Measurements from ENCODE around the gene SETBP1. TPM values are rescaled to one million over a fixed set of nuclear protein-coding genes. Genes with fewer than 3 reads are reported as not detected.

Gene SETBP1
- total RNA-seq, 4 donors from 2014 or later, result 3.3 to 86.6 (median 16.3) TPM

- TF ChIP-seq, protein P1, sequence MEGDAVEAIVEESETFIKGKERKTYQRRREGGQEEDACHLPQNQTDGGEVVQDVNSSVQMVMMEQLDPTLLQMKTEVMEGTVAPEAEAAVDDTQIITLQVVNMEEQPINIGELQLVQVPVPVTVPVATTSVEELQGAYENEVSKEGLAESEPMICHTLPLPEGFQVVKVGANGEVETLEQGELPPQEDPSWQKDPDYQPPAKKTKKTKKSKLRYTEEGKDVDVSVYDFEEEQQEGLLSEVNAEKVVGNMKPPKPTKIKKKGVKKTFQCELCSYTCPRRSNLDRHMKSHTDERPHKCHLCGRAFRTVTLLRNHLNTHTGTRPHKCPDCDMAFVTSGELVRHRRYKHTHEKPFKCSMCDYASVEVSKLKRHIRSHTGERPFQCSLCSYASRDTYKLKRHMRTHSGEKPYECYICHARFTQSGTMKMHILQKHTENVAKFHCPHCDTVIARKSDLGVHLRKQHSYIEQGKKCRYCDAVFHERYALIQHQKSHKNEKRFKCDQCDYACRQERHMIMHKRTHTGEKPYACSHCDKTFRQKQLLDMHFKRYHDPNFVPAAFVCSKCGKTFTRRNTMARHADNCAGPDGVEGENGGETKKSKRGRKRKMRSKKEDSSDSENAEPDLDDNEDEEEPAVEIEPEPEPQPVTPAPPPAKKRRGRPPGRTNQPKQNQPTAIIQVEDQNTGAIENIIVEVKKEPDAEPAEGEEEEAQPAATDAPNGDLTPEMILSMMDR (IDR thresholded peaks at IDR 0.05), result no peak
- no peak for TF ChIP-seq POLR2A (IDR thresholded peaks at IDR 0.05)
These were observed 405.4 kb downstream of the SETBP1 start for GRCh38 chr18:45085916-45086624.

GRCh38 chr18:45086777-45087176 lies 406.1 kb downstream of the SETBP1 start:
- Histone ChIP-seq H3K27ac (no peak overlapping the region), H3K9me3 (no peaks in the 10 kb centered on the region), H3K27me3 (no peaks in the 10 kb centered on the region), H3K4me1 (no peaks in the 10 kb centered on the region), H3K36me3 (no peaks in the 10 kb centered on the region), H3K4me3 (no peak overlapping the region)
- TF ChIP-seq POLR2A (IDR thresholded peaks at IDR 0.05), result no peak
- TF ChIP-seq, protein P1 (IDR thresholded peaks at IDR 0.05), result no peak
- no peak for DNase-seq

More at GRCh38 chr18:45085916-45086624, 405.4 kb downstream of the SETBP1 start:
- Histone ChIP-seq H3K4me1 (no peaks in the 10 kb centered on the region), H3K27ac (no peak overlapping the region), H3K9me3 (no peaks in the 10 kb centered on the region), H3K27me3 (no peaks in the 10 kb centered on the region), H3K36me3 (no peaks in the 10 kb centered on the region), H3K4me3 (no peak overlapping the region)
- DNase-seq, result no peak

DNA sequence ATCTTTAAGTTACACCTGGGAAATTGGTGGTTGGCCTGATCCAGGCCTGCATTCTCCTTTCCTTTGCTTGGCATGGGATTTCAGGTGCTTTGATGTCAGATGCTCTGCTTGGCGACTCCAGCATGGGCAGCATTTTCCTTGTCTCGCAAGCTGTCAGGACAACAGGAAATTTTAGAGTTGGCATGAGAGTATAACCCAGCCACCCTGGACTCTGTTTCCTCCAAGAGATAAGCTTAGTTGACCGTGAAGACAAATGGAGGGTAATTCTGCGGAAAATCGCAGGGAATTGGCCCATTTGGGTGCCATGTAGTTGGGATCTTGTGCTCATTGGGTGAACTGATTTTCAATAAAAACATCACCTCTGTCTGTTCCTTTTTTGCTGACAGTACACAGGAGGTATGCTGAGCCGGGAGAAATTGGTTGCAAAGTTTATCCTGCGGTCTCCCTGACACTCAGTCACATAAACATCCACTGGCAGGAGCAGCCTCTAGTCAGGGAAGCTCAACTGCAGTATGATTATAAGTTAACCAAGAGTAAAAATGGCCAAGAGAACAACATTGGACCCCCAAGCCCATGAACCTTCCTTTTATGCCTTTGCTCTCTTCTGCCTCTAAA lies 409.9 kb downstream of the SETBP1 start:
- no peaks in the 10 kb centered on the region for H3K36me3 ChIP-seq
- no peaks in the 10 kb centered on the region for H3K4me1 ChIP-seq
- no peaks in the 10 kb centered on the region for H3K9me3 ChIP-seq
- TF ChIP-seq POLR2A (IDR thresholded peaks at IDR 0.05), result no peak
- TF ChIP-seq, protein P1 (IDR thresholded peaks at IDR 0.05), result no peak
- no peak overlapping the region for H3K27ac ChIP-seq
- DNase-seq, result no peak
- no peaks in the 10 kb centered on the region for H3K27me3 ChIP-seq
- H3K4me3 ChIP-seq, result no peak overlapping the region

DNA sequence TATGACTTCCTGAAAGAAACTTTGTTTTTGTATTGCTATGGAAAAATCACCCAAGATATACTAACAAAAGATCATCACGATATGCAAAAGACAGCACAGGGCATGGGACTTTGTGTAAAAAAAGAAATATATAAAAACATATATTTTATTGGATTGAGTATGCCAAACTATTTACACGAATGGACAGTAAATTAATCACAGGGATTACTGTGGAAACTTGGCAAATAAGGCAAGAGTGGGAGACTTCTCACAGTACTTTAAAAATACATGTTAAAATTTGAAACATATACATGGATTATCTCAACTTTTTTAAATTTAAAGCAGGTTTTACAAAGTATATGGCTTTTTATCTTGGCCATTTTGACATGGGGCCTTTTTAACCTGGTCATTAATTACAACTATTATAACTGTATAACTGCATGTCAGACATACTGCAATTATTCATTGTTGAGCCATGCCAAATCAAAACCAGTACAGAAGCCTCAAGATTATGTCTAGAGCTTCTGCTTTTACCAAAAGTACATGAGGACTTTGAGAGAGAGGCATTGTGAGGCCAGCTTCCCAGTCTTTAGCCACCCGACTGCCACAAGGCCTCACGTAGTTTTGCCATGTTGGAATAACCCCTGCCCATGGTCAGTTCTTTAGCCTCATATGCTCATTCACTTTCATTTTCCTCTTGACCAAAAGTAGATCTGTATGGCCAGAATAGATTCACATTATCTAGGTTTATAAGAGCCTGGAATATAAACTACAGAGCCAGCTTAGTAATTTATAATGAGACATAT lies 419.8 kb downstream of the SETBP1 start:
- Histone ChIP-seq H3K4me3 (no peak overlapping the region), H3K27ac (no peak overlapping the region), H3K27me3 (no peaks in the 10 kb centered on the region), H3K4me1 (peaks cover 0 to 11% (median 0%) of the 10 kb centered on the region in 4 donors), H3K36me3 (no peaks in the 10 kb centered on the region), H3K9me3 (no peaks in the 10 kb centered on the region)
- no peak for DNase-seq
- TF ChIP-seq, protein P1 (IDR thresholded peaks at IDR 0.05), result no peak
- no peak for TF ChIP-seq POLR2A (IDR thresholded peaks at IDR 0.05)

GRCh38 chr18:45102126-45102525 lies 421.4 kb downstream of the SETBP1 start:
- H3K4me3 ChIP-seq, result no peak overlapping the region
- TF ChIP-seq, protein P1 (IDR thresholded peaks at IDR 0.05), result no peak
- no peak for TF ChIP-seq POLR2A (IDR thresholded peaks at IDR 0.05)
- no peaks in the 10 kb centered on the region for H3K36me3 ChIP-seq
- peaks cover 0 to 24% (median 0%) of the 10 kb centered on the region in 4 donors for H3K4me1 ChIP-seq
- no peaks in the 10 kb centered on the region for H3K9me3 ChIP-seq
- H3K27me3 ChIP-seq, result no peaks in the 10 kb centered on the region
- peak overlapping the region in 1 of 4 donors; percentile 79 for H3K27ac ChIP-seq
- no peak for DNase-seq
